Stimulated activated CD8-positive, alpha-beta memory T cell treated with anti-CD3 and anti-CD28 coated beads, Interleukin-15, amount 100 ng/mL, for 1 hour (primary cell): ENCODE measurements around the gene VSNL1.

Experiments
- DNase-seq: peaks from one replicate; pipeline ENCODE4 v3.0.0-alpha.2; 2020; ENCODE audit warnings: low read depth

VSNL1 gene

DNA sequence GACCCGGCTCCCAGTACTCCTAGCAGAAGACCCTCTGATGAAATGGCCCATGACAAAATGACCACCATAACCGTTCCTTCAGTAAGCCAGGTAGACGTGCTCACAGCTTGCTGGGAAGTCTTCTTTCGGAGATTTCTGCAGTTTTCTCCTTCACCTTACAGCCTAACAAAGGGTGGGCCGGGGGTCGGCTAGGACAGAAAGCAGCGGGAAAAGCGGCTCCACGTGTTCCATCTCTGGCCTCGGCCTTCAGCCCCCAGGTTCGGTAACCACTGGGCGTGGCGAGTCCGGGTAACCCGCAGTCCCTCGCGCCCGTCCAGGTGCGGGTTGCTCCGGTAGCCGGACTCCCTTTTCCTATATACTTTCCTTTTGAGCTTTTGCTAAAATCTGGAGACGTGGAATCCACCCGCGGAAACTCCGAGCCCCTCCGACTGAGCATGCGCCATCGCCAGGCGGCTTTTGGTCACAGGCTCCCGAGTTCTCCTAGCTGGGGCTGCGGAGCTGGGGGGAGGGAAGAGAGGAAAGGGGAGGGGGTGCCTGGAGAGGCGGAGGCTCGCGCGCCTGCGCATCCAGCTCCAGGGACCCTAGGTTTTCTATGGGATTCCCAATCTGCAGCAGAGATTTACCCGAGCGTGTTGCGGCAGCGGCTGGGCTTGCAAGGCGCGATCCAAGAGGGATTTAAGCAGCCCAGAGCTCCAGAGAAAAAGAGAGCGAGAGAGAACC is at the start of gene VSNL1:
VSNL1 (plus strand) TSS at position 604 of the 720 bp plus-strand sequence. CDS start 51,379 bp downstream, outside the sequence.
- no peak for DNase-seq

GRCh38 chr2:17495590-17495989 is 44.9 kb upstream of the VSNL1 start:
- no peak for DNase-seq

DNA sequence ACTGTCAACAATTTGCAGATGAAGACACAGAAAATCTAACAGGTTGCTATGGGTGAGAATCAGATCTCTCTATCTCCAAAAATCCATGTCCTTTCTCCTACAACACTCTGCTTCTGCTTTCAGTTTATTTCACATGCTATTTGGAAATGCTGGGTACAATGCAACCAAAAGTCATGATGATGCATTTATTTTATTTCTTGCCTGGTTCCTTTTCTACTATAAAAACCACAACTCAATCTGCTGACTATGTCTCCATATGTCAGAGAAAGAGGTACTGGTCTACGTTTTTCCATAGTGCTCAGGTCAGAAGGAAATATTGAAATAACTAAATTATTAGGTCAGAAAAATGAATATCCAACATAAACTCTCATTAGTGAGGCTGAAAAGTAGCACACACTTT is 42.8 kb upstream of the VSNL1 start:
- no peak for DNase-seq

DNA sequence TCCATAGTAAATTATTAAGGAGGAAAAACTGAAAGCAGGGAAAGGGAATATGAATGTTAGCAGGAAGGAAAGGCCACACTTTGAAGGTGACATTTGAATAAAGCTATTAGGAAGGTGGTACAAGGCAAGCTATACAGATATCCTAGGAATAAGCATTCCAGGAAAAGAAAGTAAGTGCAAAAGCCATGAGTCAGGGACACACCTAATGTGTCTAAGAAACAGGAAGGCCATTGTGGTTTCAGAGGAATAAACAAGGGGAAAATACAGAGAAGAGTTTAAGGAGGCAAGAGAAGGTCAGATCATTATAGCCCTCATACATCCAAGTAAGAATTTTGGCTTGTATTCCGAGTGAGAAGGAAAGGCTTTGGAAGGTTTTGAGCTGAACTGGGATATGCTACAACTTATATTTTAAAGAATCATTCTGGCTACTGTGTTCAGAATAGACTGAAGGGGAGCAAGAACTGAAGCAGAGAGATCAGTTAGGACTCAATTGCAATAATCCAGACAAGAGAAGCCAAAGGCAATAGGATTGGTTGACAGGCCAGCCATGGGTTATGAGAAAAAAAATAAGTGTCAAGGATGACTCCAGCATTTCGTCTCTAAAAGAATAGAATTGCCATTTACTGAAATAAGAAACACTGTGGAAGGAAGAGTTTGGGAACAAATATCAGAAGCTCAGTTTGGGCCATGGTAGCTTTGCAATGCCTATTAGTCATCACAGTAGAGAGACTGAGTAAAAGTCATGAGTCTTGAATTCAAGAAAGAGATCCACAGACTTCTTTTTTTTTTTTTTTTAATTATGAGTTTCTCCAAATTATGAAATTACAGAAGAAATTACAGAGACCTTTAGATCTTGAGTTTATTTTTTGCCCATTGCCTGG is 33.5 kb upstream of the VSNL1 start:
- no peak for DNase-seq

GRCh38 chr2:17515652-17516051 is 24.8 kb upstream of the VSNL1 start:
- no peak for DNase-seq

DNA sequence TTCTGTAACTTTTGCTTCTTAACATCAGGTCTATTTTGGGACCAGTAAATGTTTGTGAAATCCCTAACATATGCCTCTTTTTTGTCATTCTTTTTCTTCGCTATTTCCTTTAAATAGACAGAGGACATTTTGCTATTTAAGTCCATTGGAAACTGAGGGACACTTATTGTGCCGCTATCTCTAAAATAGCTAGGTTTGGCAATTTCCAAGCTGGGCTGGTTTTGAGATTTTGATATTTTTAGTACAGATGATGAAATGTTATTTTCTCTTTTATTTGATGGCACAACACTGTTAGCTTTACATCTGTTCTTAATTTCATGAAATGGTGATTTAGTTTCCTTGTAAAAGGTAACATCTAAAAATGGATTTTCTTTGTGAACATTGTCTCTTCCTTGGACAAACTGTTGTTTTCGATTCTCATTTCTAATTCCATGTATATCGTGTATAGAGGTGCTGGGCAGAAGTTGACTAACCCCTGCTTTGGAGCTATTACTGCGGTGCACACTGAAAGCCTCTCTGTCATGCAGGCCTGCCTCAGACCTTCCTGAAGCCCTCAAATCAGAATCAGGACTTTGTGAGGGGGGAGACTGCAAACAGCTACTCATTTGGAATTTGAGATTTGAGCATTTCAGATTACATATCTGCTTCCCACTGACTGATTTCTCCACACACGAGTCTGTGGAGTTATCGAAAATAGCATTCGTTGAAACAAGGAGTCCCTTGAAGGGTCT is 22.9 kb upstream of the VSNL1 start:
- no peak for DNase-seq

- DNase-seq, result no peak
Measured at GRCh38 chr2:17518212-17519154, 22.0 kb upstream of the VSNL1 start, which contains the start of gene RAD51AP2. TSS of gene RAD51AP2 (minus strand) at chr2:17518440. CDS start at chr2:17518415, 25 bp downstream.

DNA sequence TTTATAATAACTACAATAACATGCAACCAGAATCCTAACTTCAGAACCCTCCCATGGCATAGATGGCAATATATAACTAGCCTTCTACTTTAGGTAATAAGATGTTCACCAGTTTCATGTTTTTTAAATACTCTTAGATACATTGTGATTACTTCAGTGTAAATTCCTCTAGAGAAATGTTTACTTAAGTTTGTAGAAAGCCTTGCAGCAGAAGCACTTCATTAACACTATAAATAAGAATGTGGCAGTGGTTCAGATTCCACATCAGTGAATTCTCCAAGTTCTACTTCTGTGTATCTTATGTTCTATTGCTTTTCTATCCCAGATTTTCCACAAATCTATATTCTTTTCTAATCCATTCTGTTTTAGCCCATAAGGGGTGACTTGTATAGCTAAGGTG is 21.0 kb upstream of the VSNL1 start:
- no peak for DNase-seq

- no peak for DNase-seq
Measured at GRCh38 chr2:17520761-17521160, 19.7 kb upstream of the VSNL1 start.

- DNase-seq, result no peak
Measured at GRCh38 chr2:17521621-17522020, 18.9 kb upstream of the VSNL1 start.

DNA sequence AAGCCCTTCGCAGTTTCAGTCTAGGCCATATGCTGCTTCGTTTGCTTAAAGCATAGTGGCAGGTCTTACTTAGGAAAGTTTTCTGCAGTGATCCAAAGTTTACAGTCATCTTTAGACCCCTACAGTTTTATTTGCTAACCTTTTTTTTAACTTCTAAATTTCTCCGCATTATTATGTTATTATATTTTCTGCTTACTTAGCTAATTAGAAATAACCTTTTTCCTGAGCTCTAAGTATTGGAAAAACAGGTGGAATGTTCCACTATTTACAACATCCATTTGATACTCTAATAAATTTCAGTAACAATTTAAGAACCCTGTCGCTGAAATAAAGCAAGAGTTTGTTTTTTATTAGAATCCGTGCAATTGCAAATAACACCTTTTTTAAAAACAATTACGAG is 18.2 kb upstream of the VSNL1 start:
- no peak for DNase-seq

DNA sequence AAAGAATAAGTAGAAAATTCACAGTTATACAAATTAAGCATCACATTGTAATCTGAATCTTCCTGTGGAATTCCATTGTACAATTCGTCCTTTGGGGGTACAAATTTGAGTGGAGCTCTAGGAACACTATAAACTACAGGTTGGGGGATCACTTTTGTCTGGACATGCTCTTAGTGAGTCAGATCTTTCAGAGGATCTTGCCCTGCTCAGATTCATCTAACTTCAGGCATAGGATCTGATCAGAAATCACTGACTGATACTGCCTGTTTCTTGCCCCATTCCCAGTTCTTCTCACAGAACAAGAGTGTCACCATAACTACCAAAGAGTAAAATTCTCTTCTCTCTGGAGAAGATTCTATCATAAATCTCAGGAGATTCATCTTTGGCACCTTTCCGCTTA is 10.7 kb upstream of the VSNL1 start:
- no peak for DNase-seq

- DNase-seq, result no peak
Measured at GRCh38 chr2:17533546-17533945, 7.0 kb upstream of the VSNL1 start.

- no peak for DNase-seq
Measured at GRCh38 chr2:17536416-17536815, 4.1 kb upstream of the VSNL1 start.

GRCh38 chr2:17538022-17538843 is 2.3 kb upstream of the VSNL1 start:
- no peak for DNase-seq

- no peak for DNase-seq
Measured at GRCh38 chr2:17538844-17539554, 1.5 kb upstream of the VSNL1 start.

DNA sequence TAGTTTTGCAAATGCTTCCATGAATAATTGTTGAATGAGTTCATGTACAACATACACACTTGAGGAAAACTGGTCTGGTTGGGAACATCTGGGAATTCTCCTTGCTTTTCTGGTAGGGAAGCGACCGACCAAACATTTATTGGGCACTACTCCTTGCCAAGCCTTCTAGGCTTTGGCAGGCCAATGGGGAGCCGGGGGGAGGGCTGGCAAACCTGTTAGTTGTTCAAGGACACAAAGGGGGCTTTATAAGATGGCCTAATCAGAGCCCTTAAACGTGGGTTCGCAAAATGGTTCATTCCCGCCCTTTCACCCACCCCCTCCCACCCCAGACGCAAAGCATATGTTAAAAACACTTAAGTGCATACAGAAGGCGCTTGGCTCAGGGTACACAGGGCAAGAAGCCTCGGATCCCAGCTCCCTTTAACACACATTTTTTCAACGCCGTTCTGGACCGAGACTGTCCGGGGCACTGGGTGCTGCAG is 844 bp upstream of the VSNL1 start:
- no peak for DNase-seq

- DNase-seq, result no peak
Measured at GRCh38 chr2:17540813-17541530, 476 bp downstream of the VSNL1 start.

- no peak for DNase-seq
Measured at GRCh38 chr2:17541531-17541950, 1.0 kb downstream of the VSNL1 start.
